HG03575 (cell line): ENCODE measurements around the gene SMIM30.
"Not testable (repeated sequence)": the region's sequence is repeated elsewhere in the genome, so short reads cannot be mapped to it uniquely, and the experiment has no call there.

Source experiments
- ATAC-seq: cut with Tn5 transposase; IDR thresholded peaks from one replicate; pipeline ENCODE4 v1.9.1; 2021; ENCODE audit not compliant: unreplicated experiment, insufficient number of reproducible peaks, low FRiP score; ENCODE audit errors: extremely low read depth

Gene SMIM30

DNA sequence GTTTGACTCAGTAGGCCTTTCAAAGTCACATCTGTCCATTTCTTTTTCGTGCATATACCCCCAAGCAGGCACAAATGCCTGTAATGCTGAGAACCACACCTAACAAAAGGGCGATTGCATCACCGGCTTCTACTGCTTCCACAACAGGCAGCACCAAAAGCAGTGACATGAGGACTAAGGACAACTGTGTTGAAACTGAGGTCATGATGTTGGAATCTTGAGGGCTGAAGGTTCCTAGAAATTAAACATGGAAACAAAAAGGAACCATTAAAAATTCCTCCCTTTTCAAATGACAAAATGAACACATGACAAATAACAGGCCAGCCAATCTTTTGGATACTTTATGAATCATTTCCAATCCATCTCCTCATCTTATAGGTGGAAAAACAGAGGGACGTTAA is 980 bp downstream of the SMIM30 start:
- ATAC-seq = not testable (repeated sequence)

DNA sequence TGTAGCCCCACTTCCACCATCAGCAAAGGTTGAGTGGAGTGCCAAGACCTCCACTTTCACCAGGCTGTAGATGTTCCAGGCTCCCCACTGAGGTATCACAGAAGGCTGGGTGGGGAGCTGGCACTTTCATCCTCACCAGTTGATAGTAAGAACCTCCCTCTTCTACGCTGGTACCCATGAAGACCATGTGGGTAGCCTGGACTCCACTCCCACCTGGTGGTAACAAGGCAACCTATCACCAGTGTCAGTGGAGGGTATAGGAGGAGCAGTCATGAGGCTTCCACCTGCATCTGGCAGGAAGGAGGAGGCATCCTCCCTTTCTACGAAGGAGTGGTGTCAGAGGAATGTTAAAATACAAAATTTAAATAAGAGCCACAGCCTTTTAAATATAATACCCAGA is 4.4 kb downstream of the SMIM30 start:
- no peak for ATAC-seq

DNA sequence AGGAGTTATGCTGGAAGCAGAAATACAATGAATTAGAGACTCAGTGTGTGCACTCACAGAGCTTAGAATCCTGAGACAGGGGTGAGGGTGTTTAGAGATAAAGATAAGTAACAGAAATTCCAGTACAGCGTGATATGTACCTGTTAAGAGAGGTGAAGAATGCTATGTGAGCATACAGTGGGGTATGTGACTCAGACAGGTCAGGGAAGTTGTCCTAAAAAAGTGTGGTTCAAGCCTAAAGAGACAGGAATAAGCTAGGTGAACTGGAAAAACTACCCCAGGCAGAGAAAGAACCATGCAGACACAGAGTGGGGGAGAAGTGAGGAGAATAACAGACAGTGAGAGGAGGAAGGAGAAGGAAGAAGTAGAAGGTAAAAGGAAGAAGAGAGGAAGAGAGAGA is 8.6 kb downstream of the SMIM30 start:
- ATAC-seq = no peak

DNA sequence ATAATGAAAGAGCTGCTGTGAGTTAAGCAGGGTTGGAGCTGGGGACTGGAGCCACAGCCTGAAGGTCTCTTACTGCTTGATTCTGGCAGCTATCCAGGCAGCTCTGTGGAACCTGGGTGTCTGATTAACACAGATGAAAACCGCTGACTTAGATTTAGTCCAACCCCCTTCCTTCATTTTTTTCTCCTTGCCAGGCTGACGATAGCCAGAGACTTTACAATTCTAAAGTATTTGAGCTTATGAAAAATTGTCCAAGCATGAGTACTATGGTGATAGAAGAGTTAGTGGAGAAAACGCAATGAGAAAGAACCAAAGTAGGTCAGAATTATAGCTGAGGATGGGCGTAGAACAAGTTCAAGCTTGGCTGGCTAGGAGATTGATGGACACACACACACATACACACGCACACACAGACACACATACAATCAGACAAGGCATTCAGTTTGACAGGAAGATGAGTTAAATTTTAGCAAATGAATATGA is 18.2 kb downstream of the SMIM30 start:
- ATAC-seq = no peak

DNA sequence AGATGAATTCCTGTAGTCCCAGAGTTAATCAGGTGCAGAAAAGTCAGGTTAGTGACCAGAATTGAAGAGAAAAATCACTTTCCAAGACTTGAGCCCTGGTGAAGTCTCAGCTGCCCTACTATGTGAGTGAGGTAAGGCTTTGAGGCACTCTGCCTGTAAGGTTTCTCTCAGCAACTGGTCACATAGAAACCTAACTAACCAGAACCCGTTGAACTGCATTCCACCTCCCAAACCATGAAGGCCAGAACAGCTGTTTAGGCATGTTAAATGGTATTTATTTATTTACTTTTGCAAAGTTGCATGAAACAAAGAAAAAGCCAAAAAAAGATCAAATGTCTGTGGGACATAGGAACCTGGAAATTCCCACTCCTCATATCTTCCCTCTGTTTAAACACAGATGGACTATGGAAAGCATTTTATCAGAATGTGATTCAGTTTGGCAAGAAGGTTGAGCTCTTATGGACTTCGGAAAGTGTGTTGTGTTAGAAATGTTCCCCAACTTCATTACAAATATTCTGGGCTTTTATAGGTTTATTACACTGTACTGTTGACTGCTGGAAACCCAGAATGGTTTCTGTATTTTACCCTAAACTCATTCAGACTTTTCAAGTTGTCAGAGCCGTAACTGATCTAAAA is 19.0 kb downstream of the SMIM30 start:
- no peak for ATAC-seq

GRCh38 chr7:113094517-113095249 is 23.7 kb downstream of the SMIM30 start:
- no peak for ATAC-seq

DNA sequence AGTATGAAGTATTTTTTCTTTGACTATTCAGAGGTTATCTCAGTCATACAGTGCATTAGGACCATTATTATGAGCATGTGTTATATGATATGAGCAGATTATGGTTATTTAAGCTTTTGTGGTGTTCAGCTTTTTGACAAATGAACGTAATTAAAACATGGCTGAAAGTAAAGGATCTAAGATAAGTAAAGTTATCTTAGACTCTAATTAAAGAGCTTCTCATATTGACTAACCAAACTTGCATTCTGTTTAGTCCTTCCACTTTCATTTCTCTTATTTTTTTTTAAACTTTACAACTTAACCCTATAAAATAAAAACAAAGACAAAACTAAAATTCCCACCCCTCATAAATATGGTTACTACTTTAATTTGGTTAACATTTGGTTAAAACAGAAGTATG is 24.8 kb downstream of the SMIM30 start:
- ATAC-seq = no peak

- no peak for ATAC-seq
These were observed 25.6 kb downstream of the SMIM30 start for GRCh38 chr7:113092762-113093161.

DNA sequence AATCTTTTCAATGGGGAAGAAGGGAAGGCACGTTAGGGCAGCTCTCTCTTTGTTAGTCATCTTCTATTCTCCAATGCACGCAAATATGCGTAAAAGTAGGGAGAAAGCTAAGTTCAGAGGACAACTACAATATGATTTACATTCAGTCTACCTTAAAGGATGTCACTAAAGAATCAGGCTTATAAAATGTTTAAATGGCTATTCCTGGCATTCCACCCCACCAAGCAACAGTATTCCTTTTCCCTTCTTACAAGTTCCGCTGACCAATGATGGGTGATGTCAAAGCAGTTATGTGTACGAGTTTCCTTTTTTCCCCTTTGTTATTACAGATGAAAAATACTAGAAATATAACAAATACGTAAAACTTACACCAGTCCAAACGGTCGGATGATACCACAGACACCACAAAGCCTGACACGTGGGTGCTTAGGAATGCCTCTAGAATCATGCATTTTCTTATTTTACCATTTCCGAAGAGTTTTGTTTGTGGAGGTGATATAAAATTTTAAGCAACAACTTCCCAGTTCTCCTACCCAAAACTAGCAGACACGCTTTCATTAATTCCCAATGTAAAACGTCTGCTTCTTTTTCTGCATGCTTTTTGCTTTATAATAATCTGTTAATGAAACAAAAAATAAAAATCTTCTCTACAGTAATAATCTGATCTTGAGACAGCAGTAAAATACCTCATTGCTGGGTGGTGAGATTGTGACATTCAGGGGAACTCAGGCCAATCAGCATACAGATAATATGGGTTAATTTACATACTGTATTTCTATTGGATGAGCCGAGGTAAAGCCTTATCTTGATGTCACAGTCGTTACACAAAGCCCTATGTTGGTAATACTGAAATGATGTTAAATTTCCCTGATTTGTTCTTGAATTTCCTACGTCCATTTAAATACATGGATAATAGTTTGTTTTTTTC is 31.0 kb downstream of the SMIM30 start:
- ATAC-seq = no peak

GRCh38 chr7:113086431-113086888 is 31.9 kb downstream of the SMIM30 start, which contains the start of gene GPR85:
TSS of gene GPR85 (minus strand) at chr7:113086827. CDS start at chr7:113084721, 2,106 bp downstream.
- ATAC-seq = no peak

DNA sequence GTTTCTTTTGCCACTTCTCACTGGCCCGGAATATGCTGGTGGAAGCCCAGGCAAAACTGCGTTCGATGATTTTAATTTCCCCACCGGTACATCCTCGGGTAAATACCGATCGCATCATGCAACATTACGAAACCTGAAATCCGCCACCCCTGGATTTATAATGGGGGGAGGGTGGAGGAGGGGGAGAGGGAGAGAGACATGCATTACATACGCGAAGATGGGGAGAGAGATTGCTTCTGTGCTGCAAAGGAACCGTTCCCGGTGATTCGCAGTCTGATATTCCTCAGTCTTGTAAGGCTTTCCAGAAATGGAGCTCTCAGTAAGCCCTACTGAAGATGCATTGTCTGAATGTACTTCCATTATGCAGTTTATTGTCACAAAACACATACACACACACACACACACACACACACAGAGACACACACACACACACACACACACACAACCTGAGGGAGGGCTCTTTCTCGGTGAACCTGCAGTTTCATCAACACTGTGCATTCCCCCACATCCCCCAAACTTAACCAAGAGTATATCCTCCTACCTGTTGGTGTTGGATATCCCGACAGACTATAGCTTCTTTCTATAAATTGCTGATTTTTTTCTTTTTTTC is 32.5 kb downstream of the SMIM30 start:
- no peak for ATAC-seq

DNA sequence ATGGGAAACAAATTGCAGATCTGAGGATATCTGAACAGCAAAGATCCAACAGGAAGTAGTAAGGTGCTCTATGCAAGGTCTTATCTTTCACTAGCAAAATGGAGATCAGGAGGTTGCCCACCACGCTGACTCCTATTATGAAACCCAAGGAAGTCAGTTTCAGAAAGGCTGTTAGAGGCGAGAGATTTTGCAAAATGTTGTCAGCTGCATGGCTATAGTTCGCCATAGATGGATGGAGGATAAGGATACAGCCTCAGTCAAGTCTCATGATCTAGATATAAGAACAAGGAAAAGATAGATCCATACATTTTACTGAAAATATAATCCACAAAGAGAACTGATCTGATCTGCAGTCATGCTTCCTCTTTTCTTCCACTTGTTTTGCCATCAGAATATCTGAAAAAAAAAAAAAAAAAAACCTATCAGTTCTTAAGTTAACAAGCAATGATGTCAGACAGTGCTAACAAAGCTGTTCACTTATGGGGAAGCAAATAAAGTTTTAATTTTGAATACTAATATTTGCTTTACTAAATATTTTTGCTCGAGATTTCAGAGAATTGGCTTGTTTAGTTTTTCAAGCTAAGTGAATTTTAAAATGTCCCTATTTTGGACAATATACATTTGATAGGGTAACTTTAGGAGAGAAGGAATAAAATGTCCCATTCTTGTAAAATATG is 33.7 kb downstream of the SMIM30 start:
- no peak for ATAC-seq

DNA sequence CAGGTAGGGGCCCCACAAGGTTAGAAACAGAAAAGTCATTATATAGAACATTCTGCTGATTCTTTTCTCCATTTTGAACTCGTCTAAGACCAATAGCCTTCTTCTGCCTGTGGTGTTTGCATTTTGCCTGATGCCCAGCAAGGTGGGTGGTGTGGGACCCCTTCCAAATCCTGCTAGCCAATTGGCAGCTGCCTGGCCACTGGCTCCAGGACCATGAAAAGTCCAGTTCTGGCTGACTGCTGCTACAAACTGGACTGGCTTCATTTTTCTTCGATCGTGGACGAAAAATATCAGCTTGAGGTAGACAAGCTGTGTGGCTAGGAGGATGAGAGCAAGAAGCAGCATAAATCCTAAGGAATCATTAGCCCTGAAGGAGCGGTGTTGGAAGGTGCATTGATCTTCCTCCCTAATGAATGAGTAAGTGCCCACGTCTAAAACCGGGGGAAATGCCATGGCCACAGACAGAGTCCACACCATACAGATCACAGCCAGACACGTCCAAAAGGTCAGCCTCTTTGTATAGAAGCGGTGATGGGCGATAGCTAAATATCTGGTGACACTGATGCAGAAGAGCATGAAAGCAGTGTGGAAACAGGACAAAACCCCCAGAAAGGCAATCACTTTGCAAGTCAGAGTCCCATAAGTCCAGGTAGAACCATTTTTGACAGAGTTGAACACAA is 34.4 kb downstream of the SMIM30 start:
- no peak for ATAC-seq

GRCh38 chr7:113083132-113083815 is 35.1 kb downstream of the SMIM30 start:
- no peak for ATAC-seq

- no peak for ATAC-seq
These were observed 40.0 kb downstream of the SMIM30 start for GRCh38 chr7:113078331-113078730.

DNA sequence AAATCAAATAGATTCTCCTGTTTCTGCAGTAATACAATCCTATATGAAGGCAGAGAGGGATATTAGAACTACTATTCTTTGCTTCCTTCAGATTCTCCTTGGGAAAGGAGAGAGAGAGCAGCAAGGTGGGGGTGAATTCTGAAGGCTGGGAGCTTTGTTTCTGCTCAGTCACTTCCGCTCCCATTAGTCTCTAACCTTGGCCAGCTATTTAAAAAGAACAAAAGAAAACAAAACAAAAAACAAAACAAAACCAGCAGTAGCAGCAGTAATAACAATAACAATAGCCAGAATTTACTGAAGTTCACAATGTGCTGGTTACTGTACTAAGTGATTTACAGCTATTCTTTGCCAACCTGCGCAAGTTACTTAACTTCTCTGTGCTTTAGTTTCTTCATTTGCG is 41.7 kb downstream of the SMIM30 start:
- ATAC-seq = no peak

DNA sequence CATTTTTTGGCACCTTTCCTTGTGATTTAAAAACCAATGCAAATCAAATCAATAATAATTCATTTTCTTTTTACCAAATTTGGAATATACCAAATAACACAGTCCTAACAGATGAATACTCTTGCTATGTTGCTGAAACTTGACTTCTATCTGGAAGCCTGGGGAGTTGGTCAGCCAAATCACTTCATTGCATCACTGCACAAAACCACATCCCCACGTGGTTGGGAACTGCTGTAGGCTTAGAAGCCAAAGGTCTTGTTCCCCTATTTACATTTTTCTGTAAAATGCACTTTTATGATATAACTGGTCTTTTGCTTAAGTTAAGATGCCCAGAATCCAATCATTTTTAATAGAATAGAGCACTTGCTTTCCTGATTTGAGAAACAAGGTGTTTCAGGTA is 46.9 kb downstream of the SMIM30 start:
- ATAC-seq = no peak
